HAP-1 (cell line): ENCODE results near the gene FXYD1.

ENCODE experiments used
- DNase-seq, 2 experiments: peaks; one replicate each; pipeline ENCODE4 v3.0.0-alpha.2; 2016 to 2020; ENCODE audit warnings: low spot score in 2 of 2
- H3K27me3 ChIP-seq: fragments of 250-450 bp; sonication (Bioruptor Pico); 2 replicates; pipeline ENCODE4 v1.5.1; 2020; ENCODE audit warnings: low read depth, mild to moderate bottlenecking, moderate library complexity
- H3K36me3 ChIP-seq: fragments of 250-450 bp; sonication (Bioruptor Pico); replicated peaks from 2 replicates; pipeline ENCODE4 v1.5.1; 2020; ENCODE audit warnings: mild to moderate bottlenecking
- H3K4me1 ChIP-seq: fragments of 250-450 bp; sonication (Bioruptor Pico); 2 replicates; pipeline ENCODE4 v1.5.1; 2020; ENCODE audit warnings: mild to moderate bottlenecking
- H3K4me3 ChIP-seq: fragments of 250-450 bp; sonication (Bioruptor Pico); 2 replicates; pipeline ENCODE4 v1.5.1; 2020; ENCODE audit warnings: mild to moderate bottlenecking, moderate library complexity
- H3K9me3 ChIP-seq: fragments of 250-450 bp; sonication (Bioruptor Pico); 2 replicates; pipeline ENCODE4 v1.5.1; 2020; ENCODE audit warnings: mild to moderate bottlenecking, moderate library complexity
- in situ Hi-C: fragments of 300-500 bp; cut with MboI; formaldehyde crosslinking; loops from 3 replicates; pipeline ENCODE4 v1.14.3; 2020; ENCODE audit warnings: low sequenced_read_pairs, inconsistent platforms, mixed read lengths

The FXYD1 gene

GRCh38 chr19:35136977-35137702, 1.5 kb upstream of the FXYD1 start:
- Histone ChIP-seq H3K4me1 (peaks cover 11% of the 10 kb centered on the region), H3K36me3 (no peaks in the 10 kb centered on the region), H3K27me3 (no peaks in the 10 kb centered on the region; the same call in 1 of the 2 replicates), H3K9me3 (no peaks in the 10 kb centered on the region), H3K4me3 (no peak overlapping the region)
- no peak for DNase-seq
- in situ Hi-C loops: loop anchor here (5.0 kb wide), 1 partner anchor 75 kb away; no protein-coding TSS in a partner anchor

DNA sequence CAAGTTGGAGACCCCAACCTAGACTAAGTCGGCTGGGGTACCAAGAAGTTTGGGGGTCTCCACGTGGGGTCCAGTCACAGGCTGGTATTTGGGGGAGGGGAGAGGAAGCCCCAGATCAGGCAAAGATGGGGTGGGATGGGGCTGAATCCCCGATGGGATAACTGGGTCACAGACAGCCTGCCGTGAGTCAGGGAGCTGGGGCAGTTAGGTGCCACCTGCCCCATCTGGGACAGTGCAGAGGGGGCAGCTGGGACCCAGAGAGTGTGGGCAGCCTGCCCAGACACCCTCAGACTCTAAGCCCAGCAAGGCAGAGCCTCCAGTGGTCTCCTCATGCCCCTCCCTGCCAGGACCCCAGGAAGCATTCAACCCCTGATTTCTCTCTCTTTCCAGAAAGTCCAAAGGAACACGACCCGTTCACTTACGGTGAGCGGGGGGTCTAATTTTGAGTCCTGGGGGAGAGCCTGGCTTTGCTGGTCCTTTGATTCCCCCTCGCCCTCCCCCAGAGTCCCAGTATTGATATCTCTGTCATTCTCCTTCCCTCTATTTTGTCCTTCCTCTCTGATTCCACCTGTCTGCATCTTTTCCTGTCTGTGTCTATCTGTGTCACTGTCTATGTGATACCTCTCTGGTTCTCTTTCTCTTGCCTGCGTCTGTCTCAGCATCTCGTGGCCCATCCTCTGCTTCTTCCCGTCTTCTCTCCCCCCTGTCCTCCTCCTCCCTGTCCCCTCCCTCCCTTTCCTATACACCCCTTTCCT, 1.8 kb downstream of the FXYD1 start:
- DNase-seq: no peak
- no peaks in the 10 kb centered on the region for H3K36me3 ChIP-seq
- in situ Hi-C loops: no loop called here
- peaks cover 4% of the 10 kb centered on the region; the same call in 1 of the 2 replicates for H3K9me3 ChIP-seq
- peaks cover 15% of the 10 kb centered on the region for H3K4me1 ChIP-seq
- H3K27me3 ChIP-seq: peaks cover 6% of the 10 kb centered on the region
- no peak overlapping the region for H3K4me3 ChIP-seq

GRCh38 chr19:35140962-35141836, 2.6 kb downstream of the FXYD1 start:
- DNase-seq: peak; percentile 90 to 98
- Histone ChIP-seq H3K4me3 (peak overlapping the region; percentile 33), H3K27me3 (peaks cover 6% of the 10 kb centered on the region), H3K4me1 (peaks cover 15% of the 10 kb centered on the region), H3K9me3 (peaks cover 5% of the 10 kb centered on the region; the same call in 1 of the 2 replicates), H3K36me3 (no peaks in the 10 kb centered on the region)
- in situ Hi-C loops: no loop called here

GRCh38 chr19:35141837-35142605, 3.4 kb downstream of the FXYD1 start:
- Histone ChIP-seq H3K36me3 (no peaks in the 10 kb centered on the region), H3K4me1 (peaks cover 15% of the 10 kb centered on the region), H3K9me3 (peaks cover 5% of the 10 kb centered on the region; the same call in 1 of the 2 replicates), H3K27me3 (peaks cover 6% of the 10 kb centered on the region), H3K4me3 (peak overlapping the region; percentile 33)
- peak in 1 of 2 experiments; percentile 10 for DNase-seq
- in situ Hi-C loops: no loop called here

- peak overlapping the region; percentile 33 for H3K4me3 ChIP-seq
- H3K4me1 ChIP-seq: peaks cover 15% of the 10 kb centered on the region
- no peaks in the 10 kb centered on the region for H3K36me3 ChIP-seq
Observed at GRCh38 chr19:35142606-35143230, 4.1 kb downstream of the FXYD1 start.

GRCh38 chr19:35143231-35143715, 4.6 kb downstream of the FXYD1 start, which contains the start of gene FXYD7:
FXYD7 (plus strand) TSS chr19:35143255; CDS start chr19:35143334, 79 bp downstream.
- Histone ChIP-seq H3K4me3 (peak within 1 kb of the TSS; percentile 33), H3K4me1 (peaks cover 15% of the 10 kb centered on the region), H3K9me3 (peaks cover 5% of the 10 kb centered on the region; the same call in 1 of the 2 replicates), H3K27me3 (peaks cover 6% of the 10 kb centered on the region), H3K36me3 (no peaks in the 10 kb centered on the region)
- in situ Hi-C loops: no loop called here
- DNase-seq: peak in 1 of 2 experiments; percentile 59

More at GRCh38 chr19:35142606-35143230, 4.1 kb downstream of the FXYD1 start:
- in situ Hi-C loops: no loop called here
- Histone ChIP-seq H3K27me3 (peaks cover 6% of the 10 kb centered on the region), H3K9me3 (peaks cover 5% of the 10 kb centered on the region; the same call in 1 of the 2 replicates)
- peak; percentile 57 to 84 for DNase-seq

DNA sequence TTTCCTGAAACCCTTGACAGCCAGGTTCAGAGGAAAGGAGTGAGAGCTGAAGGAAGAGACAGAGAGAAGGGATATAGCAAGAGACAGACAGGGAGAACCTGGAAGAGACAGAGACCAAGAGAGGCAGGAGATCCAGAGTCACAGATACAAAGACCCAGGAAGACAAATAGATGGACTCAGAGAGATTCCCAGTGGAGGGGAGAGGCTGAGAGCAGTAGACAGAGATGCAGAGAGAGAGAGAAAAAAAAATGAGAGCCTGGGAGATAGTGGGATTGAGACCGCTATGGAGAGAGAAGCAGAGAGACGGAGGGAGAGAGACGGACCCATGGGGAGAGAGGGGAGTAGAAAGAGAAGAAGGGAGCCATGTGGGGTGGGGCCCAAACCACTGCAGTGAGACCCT, 5.2 kb downstream of the FXYD1 start:
- no peaks in the 10 kb centered on the region for H3K36me3 ChIP-seq
- H3K9me3 ChIP-seq: peaks cover 5% of the 10 kb centered on the region; the same call in 1 of the 2 replicates
- no peak for DNase-seq
- in situ Hi-C loops: no loop called here
- peaks cover 6% of the 10 kb centered on the region for H3K27me3 ChIP-seq
- H3K4me3 ChIP-seq: no peak overlapping the region
- peaks cover 15% of the 10 kb centered on the region for H3K4me1 ChIP-seq

- peaks cover 15% of the 10 kb centered on the region for H3K4me1 ChIP-seq
- peaks cover 5% of the 10 kb centered on the region; the same call in 1 of the 2 replicates for H3K9me3 ChIP-seq
- H3K36me3 ChIP-seq: no peaks in the 10 kb centered on the region
- H3K27me3 ChIP-seq: peaks cover 6% of the 10 kb centered on the region
- H3K4me3 ChIP-seq: no peak overlapping the region
- in situ Hi-C loops: no loop called here
- DNase-seq: no peak
Observed at GRCh38 chr19:35144259-35144599, 5.6 kb downstream of the FXYD1 start.

DNA sequence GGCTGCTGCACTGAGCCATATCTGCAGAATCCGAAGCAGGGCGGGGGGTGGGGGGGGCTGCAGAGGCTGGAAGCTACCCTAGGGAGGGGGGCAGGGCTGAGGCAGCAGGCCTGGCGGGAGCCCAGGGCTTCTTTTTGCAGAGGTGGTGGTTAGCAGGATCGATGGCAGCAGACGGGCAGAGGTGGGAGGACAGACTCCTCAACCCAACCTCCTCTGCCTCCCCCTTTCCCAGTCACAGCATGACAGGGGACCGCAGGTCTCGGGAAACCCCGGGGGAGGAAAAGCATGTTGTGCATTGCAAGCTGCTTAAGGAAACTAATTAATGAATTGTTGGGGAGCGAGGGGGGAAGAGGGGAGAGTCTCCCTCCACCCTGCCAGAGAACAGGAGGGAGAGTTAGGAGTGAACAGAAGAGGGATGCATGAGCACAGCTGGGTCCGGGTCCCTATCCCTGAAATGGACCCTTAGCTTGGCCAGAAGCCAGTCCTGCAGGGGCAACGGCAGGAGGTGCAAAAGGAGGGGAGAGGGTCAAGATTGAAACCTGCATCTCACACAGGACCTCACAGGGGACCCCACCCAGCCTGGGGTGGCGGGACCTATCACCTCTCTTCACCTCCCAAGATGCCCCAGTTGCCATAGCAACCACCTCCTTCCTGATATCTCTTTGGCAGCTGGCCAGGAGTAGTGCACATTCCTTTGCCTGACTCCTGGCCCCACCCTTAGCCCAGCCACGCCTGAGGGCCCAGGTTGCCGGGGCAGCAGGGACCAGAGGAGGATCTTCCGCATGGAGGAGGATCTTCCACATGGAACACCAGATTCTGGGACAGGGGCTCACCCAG, 6.2 kb downstream of the FXYD1 start:
- in situ Hi-C loops: no loop called here
- Histone ChIP-seq H3K4me1 (peaks cover 15% of the 10 kb centered on the region), H3K27me3 (peaks cover 6% of the 10 kb centered on the region), H3K4me3 (no peak overlapping the region), H3K36me3 (no peaks in the 10 kb centered on the region), H3K9me3 (peaks cover 5% of the 10 kb centered on the region; the same call in 1 of the 2 replicates)
- peak; percentile 52 to 82 for DNase-seq

- in situ Hi-C loops: no loop called here
- Histone ChIP-seq H3K4me1 (peaks cover 6% of the 10 kb centered on the region), H3K36me3 (no peaks in the 10 kb centered on the region), H3K27me3 (peaks cover 6% of the 10 kb centered on the region), H3K4me3 (no peak overlapping the region), H3K9me3 (peaks cover 5% of the 10 kb centered on the region; the same call in 1 of the 2 replicates)
- no peak for DNase-seq
Observed at GRCh38 chr19:35146746-35147459, 8.3 kb downstream of the FXYD1 start.

DNA sequence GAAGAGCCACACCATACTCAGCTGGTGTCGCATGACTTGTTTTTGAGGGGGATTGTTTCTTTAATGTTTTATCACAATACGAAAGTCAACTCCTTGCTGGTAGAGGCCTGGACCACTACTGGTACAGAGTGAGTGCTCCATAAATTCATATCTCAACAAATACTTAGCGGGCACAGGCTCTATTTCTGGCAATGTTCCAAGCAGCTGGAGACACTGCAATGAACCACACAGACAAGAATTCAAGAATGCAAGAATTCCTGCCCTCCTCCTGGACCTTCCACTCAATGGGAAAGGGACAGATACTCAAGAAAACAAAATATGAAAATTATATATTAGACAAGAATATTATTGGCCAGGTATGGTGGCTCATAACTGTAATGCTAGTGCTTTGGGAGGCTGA, 10.8 kb downstream of the FXYD1 start:
- H3K9me3 ChIP-seq: peaks cover 5% of the 10 kb centered on the region; the same call in 1 of the 2 replicates
- peaks cover 15% of the 10 kb centered on the region for H3K4me1 ChIP-seq
- no peak for DNase-seq
- in situ Hi-C loops: no loop called here
- H3K27me3 ChIP-seq: no peaks in the 10 kb centered on the region
- no peak overlapping the region for H3K4me3 ChIP-seq
- no peaks in the 10 kb centered on the region for H3K36me3 ChIP-seq
